OCI-LY7 (cell line): ENCODE measurements around the gene UBA6. TPM values are rescaled to one million over a fixed set of nuclear protein-coding genes. Genes with fewer than 3 reads are reported as not detected.

Experiments
- BruUV-seq: library from RNA; stranded (reverse); fragments of 400-500 nt; replicated peaks from 2 replicates; lab custom pipeline; 2021; lab: Mats Ljungman, UMichigan
- CTCF ChIA-PET: fragments of 300-600 bp; sonication (Branson Sonifier 250); formaldehyde crosslinking; loops from one replicate; lab custom pipeline; 2022; ENCODE audit warnings: antibody characterized with exemption; ENCODE audit not compliant: unreplicated experiment; lab: Charles Lee
- POLR2A ChIA-PET: fragments of 300-600 bp; sonication (Branson Sonifier 250); formaldehyde crosslinking; loops from one replicate; lab custom pipeline; 2022; ENCODE audit warnings: antibody characterized with exemption; lab: Charles Lee
- DNase-seq: peaks from one replicate; pipeline ENCODE4 v3.0.0-alpha.2; 2015; ENCODE audit warnings: low spot score
- H2AFZ ChIP-seq: fragments of 200-600 bp; sonication (generic), shearing (Covaris generic); 2 replicates; pipeline ENCODE4 v1.6.1; 2014; ENCODE audit warnings: mild to moderate bottlenecking, antibody characterized with exemption, low read length, moderate library complexity
- H3K27ac ChIP-seq: fragments of 200-600 bp; sonication (generic); 2 replicates; pipeline ENCODE4 v1.5.1; 2014; ENCODE audit warnings: mixed run types, low read depth, mild to moderate bottlenecking, moderate library complexity, low read length, inconsistent platforms; ENCODE audit not compliant: poor library complexity, severe bottlenecking
- H3K36me3 ChIP-seq: fragments of 200-600 bp; sonication (generic); 2 replicates; pipeline ENCODE4 v1.6.1; 2014; ENCODE audit warnings: mild to moderate bottlenecking, antibody characterized with exemption, low read length, moderate library complexity, mixed read lengths; ENCODE audit not compliant: insufficient read depth
- H3K4me1 ChIP-seq: fragments of 200-600 bp; sonication (generic); 2 replicates; pipeline ENCODE4 v1.5.1; 2014; ENCODE audit warnings: mild to moderate bottlenecking, low read length; ENCODE audit not compliant: insufficient read depth, poor library complexity, severe bottlenecking
- H3K4me2 ChIP-seq: fragments of 200-600 bp; sonication (generic); 2 replicates; pipeline ENCODE4 v1.6.1; 2014; ENCODE audit warnings: mild to moderate bottlenecking, low read length
- H3K4me3 ChIP-seq: fragments of 200-600 bp; sonication (generic); 2 replicates; pipeline ENCODE4 v1.5.1; 2014; ENCODE audit warnings: mild to moderate bottlenecking, low read depth, low read length; ENCODE audit not compliant: poor library complexity, severe bottlenecking
- H3K79me2 ChIP-seq: fragments of 200-600 bp; sonication (generic); 2 replicates; pipeline ENCODE4 v1.6.1; 2016; ENCODE audit warnings: low read depth, mild to moderate bottlenecking, low read length, moderate library complexity, mixed read lengths; ENCODE audit not compliant: insufficient read depth
- H3K9me2 ChIP-seq: fragments of 200-600 bp; sonication (generic); 2 replicates; pipeline ENCODE4 v1.6.1; 2016; ENCODE audit warnings: mild to moderate bottlenecking, low read length, mixed read lengths; ENCODE audit not compliant: insufficient read depth
- H3K9me3 ChIP-seq: fragments of 200-600 bp; sonication (generic); 2 replicates; pipeline ENCODE4 v1.6.1; 2014; ENCODE audit warnings: mild to moderate bottlenecking, mixed run types, low read length, mixed read lengths
- H4K20me1 ChIP-seq: fragments of 200-600 bp; sonication (generic); 2 replicates; pipeline ENCODE4 v1.6.1; 2014; ENCODE audit warnings: mild to moderate bottlenecking, antibody characterized with exemption, low read length, moderate library complexity, mixed read lengths; ENCODE audit not compliant: insufficient read depth
- EZH2phosphoT487 ChIP-seq: fragments of 200-600 bp; sonication (generic); IDR thresholded peaks from 2 replicates; pipeline ENCODE4 v1.6.1; 2018; ENCODE audit warnings: low read depth, borderline replicate concordance, mild to moderate bottlenecking, mixed run types, antibody characterized with exemption, low read length, moderate library complexity, mixed read lengths
- intact Hi-C: fragments of 100-400 bp; cut with micrococcal nuclease; formaldehyde crosslinking; loops from one replicate; pipeline ENCODE4 v1.10.0; 2022; ENCODE audit not compliant: unreplicated experiment
- total RNA-seq, 2 experiments: library from RNA; depleted of rRNA in 1 of 2; stranded (reverse); fragments of >200 nt in 1 of 2; shearing (Covaris generic) in 1 of 2; gene quantifications; 2 replicates each; pipeline ENCODE4 v1.2.3, GENCODE V29; 2014 to 2022
- TF ChIP-seq, protein P1 (sequence below): fragments of 200-600 bp; sonication (generic); conservative IDR thresholded peaks from 2 replicates; pipeline ENCODE4 v1.5.1; 2014; ENCODE audit warnings: mild to moderate bottlenecking, antibody characterized with exemption, low read length, moderate library complexity, mixed read lengths

Gene UBA6
- total RNA-seq, 2 experiments from 2014 or later, result 40.6 to 92.4 TPM

GRCh38 chr4:67702166-67702565 is 1.2 kb upstream of the UBA6 start:
- no peak for DNase-seq
- H3K36me3 ChIP-seq, result peaks cover 55% of the 10 kb centered on the region
- H3K4me2 ChIP-seq, result peak overlapping the region; percentile 86
- H3K4me3 ChIP-seq, result peak overlapping the region; percentile 90
- peaks cover 34% of the 10 kb centered on the region for H3K4me1 ChIP-seq
- H3K9me3 ChIP-seq, result peaks cover 33% of the 10 kb centered on the region
- H3K79me2 ChIP-seq, result peaks cover 86% of the 10 kb centered on the region
- no peaks in the 10 kb centered on the region for H3K9me2 ChIP-seq
- TF ChIP-seq, protein P1, sequence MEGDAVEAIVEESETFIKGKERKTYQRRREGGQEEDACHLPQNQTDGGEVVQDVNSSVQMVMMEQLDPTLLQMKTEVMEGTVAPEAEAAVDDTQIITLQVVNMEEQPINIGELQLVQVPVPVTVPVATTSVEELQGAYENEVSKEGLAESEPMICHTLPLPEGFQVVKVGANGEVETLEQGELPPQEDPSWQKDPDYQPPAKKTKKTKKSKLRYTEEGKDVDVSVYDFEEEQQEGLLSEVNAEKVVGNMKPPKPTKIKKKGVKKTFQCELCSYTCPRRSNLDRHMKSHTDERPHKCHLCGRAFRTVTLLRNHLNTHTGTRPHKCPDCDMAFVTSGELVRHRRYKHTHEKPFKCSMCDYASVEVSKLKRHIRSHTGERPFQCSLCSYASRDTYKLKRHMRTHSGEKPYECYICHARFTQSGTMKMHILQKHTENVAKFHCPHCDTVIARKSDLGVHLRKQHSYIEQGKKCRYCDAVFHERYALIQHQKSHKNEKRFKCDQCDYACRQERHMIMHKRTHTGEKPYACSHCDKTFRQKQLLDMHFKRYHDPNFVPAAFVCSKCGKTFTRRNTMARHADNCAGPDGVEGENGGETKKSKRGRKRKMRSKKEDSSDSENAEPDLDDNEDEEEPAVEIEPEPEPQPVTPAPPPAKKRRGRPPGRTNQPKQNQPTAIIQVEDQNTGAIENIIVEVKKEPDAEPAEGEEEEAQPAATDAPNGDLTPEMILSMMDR, result no peak
- TF ChIP-seq EZH2phosphoT487, result no peak
- BruUV-seq, result no TSS peak
- POLR2A ChIA-PET, result interaction anchor here (0.7 to 2.0 kb wide), 10 partner anchors 13 to 227 kb away, joined by 3 to 9 read pairs (median 4); no protein-coding TSS in a partner anchor
- no peaks in the 10 kb centered on the region for H4K20me1 ChIP-seq
- peak overlapping the region; percentile 96; the same call in 1 of the 2 replicates for H2AFZ ChIP-seq
- peak overlapping the region; percentile 65 for H3K27ac ChIP-seq
- intact Hi-C loops, result no loop called here
- CTCF ChIA-PET, result no interaction called here

- peak overlapping the region; percentile 65 for H3K27ac ChIP-seq
- POLR2A ChIA-PET, result interaction anchor here (0.5 to 2.0 kb wide), 16 partner anchors 14 to 242 kb away, joined by 3 to 9 read pairs (median 4); partner anchors contain the start of gene STAP1
- H3K4me3 ChIP-seq, result peak overlapping the region; percentile 90
- DNase-seq, result no peak
- H3K4me2 ChIP-seq, result peak overlapping the region; percentile 86
- H2AFZ ChIP-seq, result peak overlapping the region; percentile 96
- no peaks in the 10 kb centered on the region for H4K20me1 ChIP-seq
- intact Hi-C loops, result loop anchor here (1.0 kb wide), 1 partner anchor 152 kb away; no protein-coding TSS in a partner anchor
- BruUV-seq, result TSS peak; percentile 89
- H3K9me2 ChIP-seq, result no peaks in the 10 kb centered on the region
- H3K4me1 ChIP-seq, result peaks cover 34% of the 10 kb centered on the region
- peaks cover 55% of the 10 kb centered on the region for H3K36me3 ChIP-seq
- peaks cover 30% of the 10 kb centered on the region for H3K9me3 ChIP-seq
- CTCF ChIA-PET, result interaction anchor here (1.0 kb wide), 1 partner anchor 155 kb away, joined by 3 read pairs; no protein-coding TSS in a partner anchor
- peaks cover 86% of the 10 kb centered on the region for H3K79me2 ChIP-seq
- TF ChIP-seq, protein P1, result no peak
- no peak for TF ChIP-seq EZH2phosphoT487
These were observed 529 bp upstream of the UBA6 start for GRCh38 chr4:67701517-67701850.
